SH-SY5Y (cell line): Measurements from ENCODE around the gene PIGH.

ENCODE experiments used
- GATA2 ChIP-seq: IDR thresholded peaks from 2 replicates; pipeline ENCODE4 v1.6.1; 2011; ENCODE audit warnings: mild to moderate bottlenecking, low read depth, low read length
- GATA3 ChIP-seq: IDR thresholded peaks from 2 replicates; pipeline ENCODE4 v1.6.1; 2011; ENCODE audit warnings: low read depth, mild to moderate bottlenecking, low read length, moderate library complexity

- TF ChIP-seq GATA2, result no peak
- TF ChIP-seq GATA3, result no peak
These were observed 20.4 kb downstream of the PIGH start for GRCh38 chr14:67579636-67580035.
